Superior temporal gyrus (tissue), 1 donor: ENCODE data around the gene CERS4.
"Not testable (repeated sequence)": the region's sequence is repeated elsewhere in the genome, so short reads cannot be mapped to it uniquely, and the experiment has no call there.

Experiments
- DNase-seq: peaks from one replicate; pipeline ENCODE4 v3.0.0-alpha.2; 2016; ENCODE audit errors: extremely low spot score

The CERS4 gene

DNA sequence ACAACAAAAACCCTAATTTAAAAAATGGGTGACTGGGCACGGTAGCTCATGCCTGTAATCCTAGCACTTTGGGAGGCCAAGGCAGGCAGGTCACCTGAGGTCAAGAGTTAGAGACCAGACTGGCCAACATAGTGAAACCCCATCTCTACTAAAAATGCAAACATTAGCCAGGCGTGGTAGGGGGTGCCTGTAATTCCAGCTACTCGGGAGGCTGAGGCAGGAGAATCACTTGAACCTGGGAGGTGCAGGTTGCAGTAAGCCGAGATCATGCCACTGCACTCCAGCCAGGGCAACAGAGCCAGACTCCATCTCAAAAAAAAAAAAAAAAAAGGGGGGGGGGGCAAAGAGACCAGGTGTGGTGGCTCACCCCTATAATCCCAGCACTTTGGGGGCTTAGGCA, 55.1 kb downstream of the CERS4 start:
- not testable (repeated sequence) for DNase-seq

DNA sequence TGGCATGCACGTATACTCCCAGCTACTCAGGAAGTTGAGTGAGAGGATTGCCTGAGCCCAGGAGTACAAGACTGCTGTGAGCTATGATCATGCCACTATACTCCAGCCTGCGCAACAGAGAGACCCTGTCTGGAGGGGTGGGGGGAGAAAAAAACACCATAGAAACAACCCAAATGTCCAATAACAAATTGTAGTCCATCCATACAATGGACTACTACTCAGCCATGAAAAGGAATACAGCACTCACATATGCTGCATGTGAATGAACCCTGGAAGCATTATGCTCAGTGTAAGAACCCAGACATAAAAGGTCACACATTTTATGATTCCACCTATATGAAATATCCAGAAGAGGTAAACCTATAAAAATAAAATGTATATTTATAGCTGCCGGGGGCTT, 56.7 kb downstream of the CERS4 start:
- DNase-seq: no peak

DNA sequence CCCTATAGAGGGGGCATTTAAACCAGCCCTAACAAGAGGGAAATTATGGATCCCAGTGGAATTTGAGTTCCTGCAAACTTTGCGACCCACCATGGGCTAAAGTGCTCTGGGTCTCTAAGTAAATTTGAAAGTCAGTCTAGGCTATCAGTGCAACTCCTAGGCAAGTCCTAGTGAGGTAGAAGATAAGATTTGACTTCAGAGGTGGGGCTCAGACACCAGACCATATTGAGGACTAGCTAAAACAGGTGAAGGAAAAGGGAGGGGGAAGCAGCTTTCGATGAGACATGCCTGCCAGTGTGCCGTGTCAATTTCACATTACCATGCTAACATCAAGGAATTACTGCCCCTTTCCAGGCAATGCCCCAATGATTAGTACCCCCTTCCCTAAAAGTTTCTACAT, 60.6 kb downstream of the CERS4 start:
- DNase-seq: no peak

DNA sequence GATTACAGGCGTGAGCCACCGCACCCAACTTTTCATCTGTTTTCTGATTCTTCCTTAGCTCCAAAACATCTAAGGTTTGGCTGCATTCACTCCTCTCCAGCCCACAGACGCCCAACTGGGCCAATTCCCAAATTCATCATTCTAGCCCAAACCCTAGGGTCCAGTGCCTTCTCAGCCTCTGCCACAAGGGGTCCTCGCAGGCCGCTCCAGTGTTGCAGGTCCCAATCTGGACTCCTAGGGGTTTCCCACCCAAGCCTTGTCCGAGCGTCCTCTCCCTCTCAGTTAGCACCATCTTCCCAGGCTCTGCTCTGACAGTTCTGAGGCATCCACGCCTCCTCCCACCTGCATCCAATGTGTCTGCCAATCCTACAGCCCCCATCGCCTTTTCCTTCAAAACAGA, 67.3 kb downstream of the CERS4 start:
- DNase-seq: not testable (repeated sequence)

DNA sequence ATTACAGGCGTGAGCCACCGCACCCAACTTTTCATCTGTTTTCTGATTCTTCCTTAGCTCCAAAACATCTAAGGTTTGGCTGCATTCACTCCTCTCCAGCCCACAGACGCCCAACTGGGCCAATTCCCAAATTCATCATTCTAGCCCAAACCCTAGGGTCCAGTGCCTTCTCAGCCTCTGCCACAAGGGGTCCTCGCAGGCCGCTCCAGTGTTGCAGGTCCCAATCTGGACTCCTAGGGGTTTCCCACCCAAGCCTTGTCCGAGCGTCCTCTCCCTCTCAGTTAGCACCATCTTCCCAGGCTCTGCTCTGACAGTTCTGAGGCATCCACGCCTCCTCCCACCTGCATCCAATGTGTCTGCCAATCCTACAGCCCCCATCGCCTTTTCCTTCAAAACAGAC, 82.2 kb downstream of the CERS4 start:
- not testable (repeated sequence) for DNase-seq

DNA sequence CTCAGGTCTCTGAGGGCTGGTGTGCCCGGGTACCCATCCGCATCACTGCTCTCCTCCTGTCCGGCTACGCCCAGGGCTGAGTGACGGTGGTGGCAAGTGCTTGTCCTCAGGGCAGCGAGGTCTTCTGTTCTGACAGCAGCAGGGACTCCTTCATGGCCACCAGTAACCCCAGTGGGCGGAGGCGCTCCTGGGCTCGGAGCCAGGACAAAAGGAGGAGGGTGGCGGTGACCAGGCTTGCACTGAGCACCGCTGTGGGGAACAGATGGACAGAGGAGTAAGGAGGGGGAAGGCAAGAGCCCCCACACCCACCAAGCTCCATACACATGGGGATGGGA, 93.2 kb downstream of the CERS4 start:
- no peak for DNase-seq

DNA sequence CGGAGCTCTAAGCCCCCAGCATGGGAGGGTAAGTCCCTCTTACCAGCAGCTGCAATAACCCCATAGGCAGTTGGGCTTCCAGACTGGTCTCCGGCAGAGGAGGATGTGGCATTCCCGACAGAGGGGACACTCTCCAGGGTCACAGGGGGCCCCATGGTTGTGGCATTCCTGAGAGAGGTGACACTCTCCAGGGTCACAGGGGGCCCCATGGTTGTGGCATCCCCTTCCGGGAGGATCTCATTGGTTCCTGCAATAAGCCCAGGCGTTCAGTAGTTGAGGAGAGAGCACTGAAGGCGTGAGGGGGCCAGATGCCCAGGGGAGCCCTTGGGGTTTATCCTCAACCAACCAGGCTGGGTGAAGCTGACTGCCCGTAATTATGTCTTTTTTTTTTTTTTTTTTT, 93.6 kb downstream of the CERS4 start:
- no peak for DNase-seq

DNA sequence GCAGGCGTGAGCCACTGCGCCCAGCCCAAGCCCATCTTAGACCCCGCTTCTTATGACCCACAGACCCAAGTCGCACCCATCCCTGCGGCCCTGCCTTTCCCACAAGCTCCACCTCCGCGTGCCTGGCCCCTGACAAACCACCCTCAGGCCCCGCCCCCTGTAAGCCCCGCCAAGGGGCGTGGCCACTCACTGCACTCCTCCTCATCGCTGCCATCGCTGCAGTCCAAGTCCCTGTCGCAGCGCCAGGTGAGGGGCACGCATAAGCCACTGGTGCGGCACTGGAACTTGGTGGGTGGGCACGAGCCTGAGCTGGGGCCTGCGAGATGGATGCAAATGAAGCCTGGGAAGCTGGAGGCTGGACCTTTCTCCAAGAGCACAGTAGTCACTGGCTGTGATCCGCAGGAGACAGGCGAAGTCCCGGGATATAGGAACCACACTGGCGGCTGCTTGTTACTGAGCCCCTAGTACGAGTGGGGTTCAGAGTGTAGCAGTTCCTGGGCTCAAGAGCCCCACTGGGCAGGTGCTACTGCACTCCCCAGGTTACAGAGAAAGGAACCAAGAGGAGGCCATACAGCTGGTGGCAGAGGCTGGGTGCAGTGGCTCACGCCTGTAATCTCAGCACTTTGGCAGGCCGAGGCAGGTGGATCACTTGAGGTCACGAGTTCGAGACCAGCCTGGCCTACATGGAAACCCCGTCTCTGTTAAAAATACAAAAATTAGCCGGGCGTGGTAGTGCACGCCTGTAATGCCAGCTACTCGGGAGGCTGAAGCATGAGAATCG, 95.9 kb downstream of the CERS4 start:
- no peak for DNase-seq

DNA sequence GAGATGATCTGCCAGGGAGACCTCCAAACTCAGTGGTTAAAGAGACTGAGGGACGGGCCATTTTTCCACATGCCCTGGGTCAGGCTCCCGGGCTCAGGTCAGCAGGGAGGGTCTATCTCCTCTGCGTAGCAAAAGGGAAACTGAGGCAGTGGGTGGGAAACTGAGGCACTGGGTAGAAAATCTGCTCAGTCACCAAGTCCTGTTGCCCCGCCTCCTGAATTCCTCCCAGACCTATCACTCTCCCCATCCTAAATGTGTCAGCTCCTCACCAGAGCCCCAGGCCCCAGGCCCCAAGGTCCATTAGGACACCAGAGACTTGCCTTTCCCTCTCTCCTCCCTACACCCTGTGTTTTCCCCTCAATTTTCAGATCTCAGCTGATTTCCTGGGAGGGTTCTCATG, 96.6 kb downstream of the CERS4 start:
- no peak for DNase-seq

DNA sequence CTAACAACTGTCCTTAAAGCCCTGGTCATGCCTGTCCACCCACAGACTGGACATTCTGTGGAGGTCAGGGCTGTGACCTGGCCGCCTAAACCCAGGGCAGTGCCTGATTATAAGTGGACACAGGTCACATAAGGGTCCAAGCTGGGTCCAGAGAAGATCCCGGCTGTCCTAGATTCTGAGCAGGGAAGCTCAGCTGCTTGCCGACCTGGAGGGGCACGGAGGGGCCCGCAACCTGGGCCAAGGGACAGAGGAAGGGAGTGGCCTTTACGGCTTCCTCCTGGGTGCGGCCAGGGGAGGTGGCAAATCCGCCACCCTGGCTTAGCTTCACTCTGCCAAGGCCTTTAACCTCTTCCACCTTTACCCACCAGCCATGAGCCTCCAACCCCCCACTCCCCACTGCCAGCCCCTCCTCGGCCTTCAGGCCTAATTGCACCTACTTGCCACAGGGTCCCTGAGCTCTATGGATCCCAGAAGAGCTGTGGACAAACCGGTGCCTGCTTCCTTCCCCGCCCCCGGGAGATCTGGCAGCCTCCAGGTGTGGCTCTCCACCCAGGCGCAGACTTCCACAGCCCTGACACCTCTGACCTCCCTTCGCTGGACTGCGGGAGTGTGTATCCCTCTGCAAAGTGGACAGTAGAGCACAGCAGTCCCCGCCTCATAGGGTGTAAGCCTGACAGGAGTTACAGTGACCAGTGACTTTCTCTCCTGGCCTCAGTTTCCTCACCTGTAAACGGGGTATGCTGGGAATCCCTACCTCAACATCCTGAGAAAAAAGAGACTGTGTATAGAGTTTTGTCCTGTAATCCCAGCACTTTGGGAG, 97.3 kb downstream of the CERS4 start:
- DNase-seq: no peak

DNA sequence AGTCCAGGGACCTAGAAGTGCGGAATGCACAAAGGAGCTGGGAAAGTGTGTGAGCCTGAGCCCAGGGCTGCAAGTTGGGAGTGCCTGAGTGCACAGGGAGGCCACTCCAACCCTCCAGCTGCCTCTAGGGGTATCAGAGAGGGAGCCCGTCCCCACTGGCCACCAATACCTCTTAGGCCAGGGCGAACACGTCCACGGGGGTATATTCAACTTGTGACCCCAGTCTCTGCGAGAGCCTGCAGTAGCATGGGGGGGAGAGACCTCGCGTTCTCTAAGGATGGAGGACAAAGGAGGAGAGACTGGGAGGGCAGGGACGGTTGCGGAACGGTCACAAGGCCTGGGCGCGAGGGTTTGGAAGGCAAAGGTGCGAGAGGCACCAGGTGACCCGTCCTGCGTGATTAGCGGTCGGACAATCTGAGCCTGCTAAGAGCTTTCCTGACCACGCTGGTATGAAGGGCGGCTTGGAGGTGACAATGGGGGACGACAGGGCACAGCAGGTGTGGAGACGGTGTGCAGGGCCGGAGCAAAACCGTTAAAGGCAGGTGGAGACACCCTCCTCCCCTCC, 98.3 kb downstream of the CERS4 start:
- no peak for DNase-seq

DNA sequence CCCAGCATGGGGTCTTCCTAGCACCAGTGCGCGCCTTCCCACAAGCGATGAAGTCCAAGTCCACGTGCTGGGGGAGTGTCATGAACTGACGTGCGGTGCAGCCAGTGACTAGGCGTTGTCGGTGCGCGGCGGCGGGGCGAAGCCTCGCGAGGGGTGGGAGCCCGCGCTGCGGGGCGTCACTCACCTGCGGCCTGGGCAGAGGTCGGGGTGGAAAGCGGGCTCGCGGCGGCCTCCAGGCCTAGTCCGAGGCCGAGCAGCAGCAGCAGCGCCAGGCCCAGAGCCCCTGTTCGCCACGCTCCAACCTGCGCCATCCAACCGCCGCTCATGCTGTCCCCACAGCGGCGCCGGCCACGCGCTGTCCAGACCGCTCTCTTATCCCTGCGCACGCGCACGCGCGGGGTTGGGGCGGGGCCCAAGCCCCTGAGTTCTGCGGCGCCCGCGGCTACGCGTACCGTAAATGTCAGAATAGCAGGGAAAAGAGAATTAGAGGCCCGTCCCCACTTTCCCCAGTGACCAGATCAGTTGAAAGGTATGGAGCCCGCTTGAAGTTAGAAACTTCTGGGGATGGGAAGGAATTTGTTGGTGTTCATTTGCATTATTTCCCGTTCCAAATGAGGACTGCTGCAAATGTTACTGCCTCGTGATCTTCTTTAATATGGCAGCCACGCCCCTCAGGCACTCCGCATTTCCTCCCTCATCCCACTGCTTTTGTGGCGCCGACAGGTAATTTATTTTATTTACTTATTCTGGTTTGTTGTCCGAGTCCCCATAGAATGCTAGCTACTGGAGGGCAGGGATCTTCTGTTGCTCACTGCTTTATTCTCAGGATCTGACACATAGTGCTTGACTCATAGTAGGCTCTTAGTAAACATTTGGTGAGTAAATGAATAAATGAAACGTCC, 99.0 kb downstream of the CERS4 start, which contains the start of gene CD320:
Gene CD320 (minus strand): TSS at position 394 of the 902 bp plus-strand sequence. CDS start 68 bp downstream, at position 326.
- DNase-seq: peak; percentile 95

DNA sequence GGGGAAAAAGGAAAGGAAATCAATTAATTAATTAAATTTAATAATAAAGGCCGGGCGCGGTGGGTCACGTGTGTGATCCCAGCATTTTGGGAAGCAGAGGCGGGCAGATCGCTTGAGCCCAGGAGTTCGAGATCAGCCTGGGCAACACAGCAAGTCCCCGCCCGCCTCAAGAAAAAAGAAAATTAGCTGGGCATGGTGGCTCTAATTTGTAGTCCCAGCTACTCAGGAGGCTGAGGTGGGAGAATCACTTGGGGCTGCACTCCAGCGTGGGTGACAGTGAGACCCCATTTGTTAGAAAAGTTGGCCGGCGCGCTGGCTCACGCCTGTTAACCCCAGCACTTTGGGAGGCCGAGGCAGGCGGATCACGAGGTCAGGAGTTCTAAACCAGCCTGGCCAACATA, 99.7 kb downstream of the CERS4 start:
- DNase-seq: no peak

DNA sequence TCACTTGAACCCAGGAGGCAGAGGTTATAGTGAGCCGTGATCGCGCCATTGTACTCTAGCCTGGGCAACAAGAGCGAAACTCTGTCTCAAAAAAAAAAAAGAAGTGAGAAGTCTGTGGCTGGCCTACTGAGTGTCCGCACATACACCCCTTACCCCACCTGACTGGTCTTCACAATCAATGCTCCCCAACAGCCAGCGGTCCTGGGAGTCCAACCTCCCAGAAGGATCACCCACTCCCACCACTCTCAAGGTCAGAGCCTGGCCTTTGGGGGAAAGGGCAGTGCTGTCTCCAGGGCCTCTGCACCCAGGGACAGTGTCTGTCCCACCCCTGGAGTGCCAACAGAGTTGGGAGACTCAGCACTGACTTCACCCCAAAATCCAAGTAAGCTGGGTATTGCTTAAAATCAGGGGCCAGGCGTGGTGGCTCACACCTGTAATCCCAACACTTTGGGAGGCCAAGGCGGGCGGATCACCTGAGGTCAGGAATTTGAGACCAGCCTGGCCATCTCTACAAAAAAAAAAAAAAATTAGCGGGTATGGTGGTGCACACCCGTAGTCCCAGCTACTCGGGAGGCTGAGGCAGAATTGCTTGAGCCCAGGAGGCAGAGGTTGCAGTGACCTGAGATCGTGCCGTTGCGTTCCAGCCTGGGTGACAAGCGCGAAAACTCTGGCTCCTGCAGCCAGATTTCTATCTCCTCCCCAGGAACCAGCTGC, 101.3 kb downstream of the CERS4 start:
- DNase-seq: no peak

DNA sequence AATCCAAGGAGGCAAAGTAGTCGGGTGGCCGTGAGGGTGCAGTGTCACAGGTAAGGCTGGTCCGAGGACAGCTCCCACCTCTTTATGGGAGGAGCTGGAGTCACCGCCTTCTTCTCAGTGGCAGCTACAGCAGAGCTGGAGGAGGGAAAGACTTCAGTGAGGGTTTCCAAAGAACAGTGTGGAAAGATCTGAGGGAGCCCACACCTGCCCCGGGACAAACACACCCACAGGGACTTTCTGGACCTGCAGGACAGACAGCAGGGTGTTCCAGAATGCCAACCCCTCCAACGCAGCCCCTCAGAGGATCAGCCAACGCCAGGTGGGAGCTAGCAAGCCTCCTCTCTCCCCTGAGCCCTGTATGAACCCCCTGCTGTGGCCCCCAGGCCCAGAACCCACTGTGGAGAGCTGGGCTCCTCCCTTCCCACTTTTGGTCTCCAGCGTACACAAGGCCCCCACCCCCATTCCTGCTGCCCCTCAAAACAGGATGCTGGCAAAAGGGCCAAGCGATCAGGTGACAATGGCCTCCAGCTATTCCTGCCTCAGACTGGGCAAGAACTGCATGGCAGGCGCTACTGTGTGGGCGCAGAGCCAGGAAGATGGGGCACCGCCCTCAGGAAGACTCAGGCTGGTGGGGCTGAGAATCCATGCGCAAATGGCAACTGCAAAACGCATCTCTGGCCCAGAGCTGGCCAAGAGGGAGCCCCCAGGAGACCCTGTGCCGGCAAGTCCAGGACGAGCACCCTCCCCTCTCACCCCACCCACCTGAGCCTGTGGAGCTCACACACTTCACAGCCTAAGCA, 102.5 kb downstream of the CERS4 start:
- DNase-seq: no peak
